M059J (cell line): ENCODE measurements around the gene TRIM59. TPM values are rescaled to one million over a fixed set of nuclear protein-coding genes. Genes with fewer than 3 reads are reported as not detected.

Experiments used
- DNase-seq: peaks from one replicate; pipeline ENCODE4 v3.0.0-alpha.2; 2012; ENCODE audit warnings: low read depth
- total RNA-seq: library from RNA; depleted of rRNA; stranded (reverse); fragments of >200 nt; shearing (Covaris generic); gene quantifications from 2 replicates; pipeline ENCODE4 v1.2.3, GENCODE V29; 2014; rRNA removed

The TRIM59 gene
- total RNA-seq, 1 experiment from 2014 or later: 17.8 TPM

GRCh38 chr3:160403028-160403545 lies 46.5 kb downstream of the TRIM59 start:
- DNase-seq: peak; percentile 31

DNA sequence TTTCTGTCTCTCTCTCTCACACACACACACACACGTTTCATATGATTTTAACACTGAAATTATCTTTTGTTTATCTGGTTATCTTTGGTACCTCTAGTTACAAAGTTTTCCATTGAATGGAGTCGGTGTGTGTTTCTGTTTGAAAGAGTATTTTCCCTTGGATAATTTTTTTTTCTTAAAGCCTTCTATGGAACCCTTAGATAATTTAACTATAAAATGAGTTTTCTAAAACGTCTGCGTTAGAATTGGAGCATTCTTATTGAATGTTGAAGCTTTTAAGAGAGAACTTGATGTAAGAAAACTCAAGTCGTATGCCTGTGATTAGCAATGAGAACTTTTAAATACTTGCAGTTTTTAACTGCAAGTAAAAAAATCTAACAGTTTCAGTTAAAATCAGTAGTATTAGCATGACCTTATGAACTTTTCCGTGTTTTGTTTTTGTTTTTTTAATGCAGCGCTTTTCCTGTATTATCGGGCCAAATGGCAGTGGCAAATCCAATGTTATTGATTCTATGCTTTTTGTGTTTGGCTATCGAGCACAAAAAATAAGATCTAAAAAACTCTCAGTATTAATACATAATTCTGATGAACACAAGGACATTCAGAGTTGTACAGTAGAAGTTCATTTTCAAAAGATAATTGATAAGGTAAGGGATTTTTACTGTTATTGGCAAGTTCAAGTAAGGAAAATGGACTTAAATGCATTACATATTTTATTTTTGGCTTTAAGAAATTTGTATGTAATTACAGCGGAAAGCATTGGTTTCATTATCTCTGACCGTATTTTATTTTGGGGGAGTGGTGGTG lies 47.2 kb downstream of the TRIM59 start:
- peak; percentile 8 for DNase-seq

- DNase-seq: peak; percentile 85
Observed at GRCh38 chr3:160401291-160402095, 48.1 kb downstream of the TRIM59 start.

DNA sequence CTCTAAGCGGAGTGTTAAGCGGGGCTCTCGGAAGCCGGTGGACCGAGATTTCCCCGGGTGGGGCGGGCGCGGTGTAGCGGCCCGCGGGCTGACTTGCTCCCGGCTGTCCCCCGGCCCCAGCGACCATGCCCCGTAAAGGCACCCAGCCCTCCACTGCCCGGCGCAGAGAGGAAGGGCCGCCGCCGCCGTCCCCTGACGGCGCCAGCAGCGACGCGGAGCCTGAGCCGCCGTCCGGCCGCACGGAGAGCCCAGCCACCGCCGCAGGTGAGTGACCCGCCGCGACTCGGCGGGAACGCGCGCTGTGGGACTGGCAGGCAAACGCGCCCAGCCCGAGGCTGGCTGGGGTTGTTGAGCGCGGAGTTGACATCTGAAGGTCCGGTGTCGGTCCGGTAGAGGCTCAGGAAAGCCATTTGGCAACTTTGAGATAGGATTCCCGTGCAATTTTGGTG lies 48.9 kb downstream of the TRIM59 start:
- peak; percentile 40 for DNase-seq

- DNase-seq: peak; percentile 60
Observed at GRCh38 chr3:160400030-160400701, 49.4 kb downstream of the TRIM59 start.

DNA sequence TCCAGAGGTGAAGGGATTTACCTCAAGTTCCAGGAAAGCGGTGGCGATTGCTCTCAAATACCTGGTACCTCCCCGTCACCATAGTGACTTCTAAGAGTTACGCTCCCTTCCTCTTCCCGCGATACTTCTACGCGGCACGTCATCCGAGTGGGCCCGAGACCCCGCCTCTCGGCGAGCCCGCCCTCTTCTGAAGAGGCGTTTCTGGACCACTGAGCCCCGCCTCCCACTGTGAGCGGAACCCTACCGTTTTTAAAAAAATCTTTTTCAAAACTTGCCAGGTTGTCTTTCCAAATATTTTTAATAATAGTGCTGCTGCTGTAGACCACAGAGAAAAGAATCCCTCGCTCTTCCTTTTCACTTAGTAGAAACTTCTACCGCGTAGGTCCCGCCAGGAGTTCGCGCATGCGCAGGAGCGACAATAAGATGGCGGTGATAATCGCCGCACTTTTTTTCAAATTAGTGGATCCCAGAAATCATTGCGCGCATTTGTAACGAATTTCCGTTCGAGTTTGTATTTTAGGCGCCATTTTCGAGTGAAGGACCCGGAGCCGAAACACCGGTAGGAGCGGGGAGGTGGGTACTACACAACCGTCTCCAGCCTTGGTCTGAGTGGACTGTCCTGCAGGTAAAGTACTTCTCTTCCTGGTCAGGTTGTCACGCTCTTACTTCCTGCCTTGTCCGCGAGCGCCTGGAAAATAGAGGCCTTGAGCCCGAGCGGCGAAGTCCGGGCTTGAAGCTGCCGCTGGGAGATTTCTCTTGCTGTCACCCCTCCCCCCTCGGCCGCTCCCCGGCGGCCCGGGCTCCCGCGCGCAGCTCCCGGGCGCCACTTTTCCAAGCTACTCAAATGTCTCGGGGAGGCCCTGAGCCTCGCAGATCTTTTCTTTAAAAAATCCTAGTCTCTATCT lies 50.2 kb downstream of the TRIM59 start, which contains the start of the genes IFT80 and SMC4:
IFT80 (minus strand) TSS at position 101 of the 905 bp plus-strand sequence. CDS start 14,625 bp downstream, outside the sequence.
SMC4 (plus strand) TSS at position 526 of the 905 bp plus-strand sequence. CDS start 1,177 bp downstream, outside the sequence.
- peak; percentile 98 for DNase-seq

DNA sequence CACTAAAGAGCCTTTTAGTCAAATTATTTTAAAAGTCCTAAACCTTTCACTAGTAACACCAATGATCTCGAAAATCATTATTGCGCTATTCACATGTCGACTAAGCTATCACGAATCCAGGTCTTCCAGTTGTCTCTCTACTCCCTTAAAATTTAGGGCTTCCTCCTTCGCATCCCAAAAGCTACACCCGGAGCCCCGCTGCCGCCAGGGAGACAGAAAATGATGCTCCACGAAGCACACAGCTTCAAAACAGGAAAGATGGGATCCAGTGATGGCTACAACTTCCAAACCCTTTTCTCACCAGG lies 50.8 kb downstream of the TRIM59 start:
- no peak for DNase-seq

GRCh38 chr3:160395297-160395696 lies 54.3 kb downstream of the TRIM59 start:
- peak; percentile 88 for DNase-seq

GRCh38 chr3:160394009-160394392 lies 55.6 kb downstream of the TRIM59 start:
- DNase-seq: no peak

GRCh38 chr3:160393346-160394008 lies 56.1 kb downstream of the TRIM59 start:
- no peak for DNase-seq

- DNase-seq: no peak
Observed at GRCh38 chr3:160392798-160393197, 56.8 kb downstream of the TRIM59 start.

DNA sequence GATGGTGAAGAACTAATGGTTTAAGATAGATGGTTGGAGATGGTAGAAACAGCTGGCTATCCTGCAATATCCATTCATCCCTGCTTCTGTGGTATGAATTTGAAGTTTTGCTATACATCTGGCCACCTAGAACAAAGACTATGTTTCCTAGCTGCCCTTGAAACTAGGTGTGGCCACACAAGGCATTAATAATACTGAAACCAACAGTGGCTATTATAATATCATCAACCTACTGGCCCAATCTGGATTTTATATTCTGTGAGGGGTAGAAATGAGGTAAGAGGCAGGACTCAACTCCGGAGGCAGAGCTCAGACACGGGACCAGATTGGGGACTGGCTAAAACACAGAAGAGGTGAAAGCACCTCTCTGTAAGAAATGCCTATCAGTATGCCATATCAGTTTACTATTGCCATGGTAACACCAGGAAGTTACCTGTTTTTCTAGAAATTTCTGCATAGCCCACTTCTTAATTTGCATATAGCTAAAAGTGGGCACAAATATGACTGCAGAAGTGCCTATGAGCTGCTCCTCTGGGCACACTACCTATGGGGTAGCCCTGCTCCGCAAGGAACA lies 58.9 kb downstream of the TRIM59 start:
- no peak for DNase-seq

Other genes starting within 250 kb of the TRIM59 start
- gene C3orf80, start 224.4 kb downstream of the TRIM59 start, total RNA-seq: 0.25 and 0.57 TPM in 2 replicates
- gene IFT80, start 50.6 kb downstream of the TRIM59 start, total RNA-seq: 32.4 and 39.9 TPM in 2 replicates
- 116 and 164 TPM in 2 replicates for gene SMC4, start 50.1 kb downstream of the TRIM59 start, total RNA-seq
- gene KPNA4, start 115.8 kb upstream of the TRIM59 start, total RNA-seq: 27.1 and 40.0 TPM in 2 replicates
- gene ARL14, start 227.4 kb upstream of the TRIM59 start, total RNA-seq: 0.44 and 3.0 TPM in 2 replicates